ENCODE data around the gene IFI44.

Gene IFI44

GRCh38 chr1:78690516-78690915, 40.9 kb downstream of the IFI44 start:
- no peak for DNase-seq (ENCODE audit: extremely low spot score)
- POLR2A ChIA-PET = no interaction called here
- CTCF ChIA-PET = interaction anchor here (1.0 kb wide), 1 partner anchor 71 kb away, joined by 5 read pairs; the partner anchor contains the start of gene IFI44L
- TF ChIP-seq ELF4 (IDR thresholded peaks at IDR 0.05) (no peak), LEF1 (IDR thresholded peaks at IDR 0.05; ENCODE audit: borderline replicate concordance) (no peak), L3MBTL2 (conservative IDR thresholded peaks at IDR 0.05) (no peak), ZNF384 (IDR thresholded peaks at IDR 0.05) (no peak), SP1 (IDR thresholded peaks at IDR 0.05) (no peak)

GRCh38 chr1:78691995-78692747, 42.5 kb downstream of the IFI44 start:
- DNase-seq (ENCODE audit: extremely low spot score) = no peak
- ChIA-PET POLR2A (no interaction called here), CTCF (no interaction called here)
- TF ChIP-seq SP1 (IDR thresholded peaks at IDR 0.05) (no peak), FOXK2 (IDR thresholded peaks at IDR 0.05) (no peak), L3MBTL2 (conservative IDR thresholded peaks at IDR 0.05) (no peak), CTBP1 (IDR thresholded peaks at IDR 0.05; ENCODE audit: borderline replicate concordance) (no peak), ARNT (IDR thresholded peaks at IDR 0.05) (no peak), BHLHE40 (IDR thresholded peaks at IDR 0.05; ENCODE audit: borderline replicate concordance) (no peak), HDGF (IDR thresholded peaks at IDR 0.05; ENCODE audit: borderline replicate concordance) (no peak), NFRKB (IDR thresholded peaks at IDR 0.05) (no peak), TARDBP (IDR thresholded peaks at IDR 0.05) (no peak), ELF4 (IDR thresholded peaks at IDR 0.05) (no peak), LEF1 (IDR thresholded peaks at IDR 0.05; ENCODE audit: borderline replicate concordance) (no peak), FOXA1 (IDR thresholded peaks at IDR 0.05) (no peak), ZNF384 (IDR thresholded peaks at IDR 0.05) (no peak), SUZ12 (IDR thresholded peaks at IDR 0.05) (no peak)
- TF ChIP-seq, protein P1, sequence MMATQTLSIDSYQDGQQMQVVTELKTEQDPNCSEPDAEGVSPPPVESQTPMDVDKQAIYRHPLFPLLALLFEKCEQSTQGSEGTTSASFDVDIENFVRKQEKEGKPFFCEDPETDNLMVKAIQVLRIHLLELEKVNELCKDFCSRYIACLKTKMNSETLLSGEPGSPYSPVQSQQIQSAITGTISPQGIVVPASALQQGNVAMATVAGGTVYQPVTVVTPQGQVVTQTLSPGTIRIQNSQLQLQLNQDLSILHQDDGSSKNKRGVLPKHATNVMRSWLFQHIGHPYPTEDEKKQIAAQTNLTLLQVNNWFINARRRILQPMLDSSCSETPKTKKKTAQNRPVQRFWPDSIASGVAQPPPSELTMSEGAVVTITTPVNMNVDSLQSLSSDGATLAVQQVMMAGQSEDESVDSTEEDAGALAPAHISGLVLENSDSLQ (IDR thresholded peaks at IDR 0.05) = no peak

GRCh38 chr1:78699813-78700212, 50.2 kb downstream of the IFI44 start:
- ChIA-PET POLR2A (no interaction called here), CTCF (no interaction called here)
- TF ChIP-seq, protein P1 (IDR thresholded peaks at IDR 0.05) = no peak
- no peak for TF ChIP-seq TARDBP (IDR thresholded peaks at IDR 0.05)
- TF ChIP-seq SUZ12 (IDR thresholded peaks at IDR 0.05) = no peak
- no peak for TF ChIP-seq ZNF384 (IDR thresholded peaks at IDR 0.05)
- DNase-seq (ENCODE audit: extremely low spot score) = no peak

DNA sequence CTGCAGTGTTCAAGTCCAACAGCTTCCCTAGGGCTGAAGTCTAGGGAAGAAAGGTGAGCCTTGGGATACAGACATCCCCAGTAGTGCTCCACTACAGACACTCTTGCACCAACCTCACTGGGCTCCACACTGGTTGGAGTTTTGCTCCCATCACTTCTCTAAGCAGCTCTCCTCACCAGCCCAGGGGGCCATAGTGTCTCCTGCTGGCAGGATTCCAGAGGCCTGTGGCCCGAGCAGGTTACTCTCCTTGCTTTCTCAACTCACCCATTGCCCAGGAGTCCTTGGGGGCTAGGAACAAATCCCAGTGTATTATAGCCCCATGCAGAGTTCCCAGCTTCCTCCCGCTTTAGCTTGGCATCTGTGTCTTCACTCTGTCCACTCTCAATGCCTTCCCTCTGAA, 52.8 kb downstream of the IFI44 start:
- ChIA-PET CTCF (no interaction called here), POLR2A (no interaction called here)
- TF ChIP-seq HDGF (IDR thresholded peaks at IDR 0.05; ENCODE audit: borderline replicate concordance) (no peak), ARNT (IDR thresholded peaks at IDR 0.05) (no peak), SP1 (IDR thresholded peaks at IDR 0.05) (no peak), TARDBP (IDR thresholded peaks at IDR 0.05) (no peak), LEF1 (IDR thresholded peaks at IDR 0.05; ENCODE audit: borderline replicate concordance) (no peak), ELF4 (IDR thresholded peaks at IDR 0.05) (no peak), FOXM1 (IDR thresholded peaks at IDR 0.05; ENCODE audit: borderline replicate concordance) (no peak), BHLHE40 (IDR thresholded peaks at IDR 0.05; ENCODE audit: borderline replicate concordance) (no peak), SUZ12 (IDR thresholded peaks at IDR 0.05) (no peak), FOXK2 (IDR thresholded peaks at IDR 0.05) (no peak), CTBP1 (IDR thresholded peaks at IDR 0.05; ENCODE audit: borderline replicate concordance) (no peak), L3MBTL2 (conservative IDR thresholded peaks at IDR 0.05) (no peak), ZNF384 (IDR thresholded peaks at IDR 0.05) (no peak), FOXA1 (IDR thresholded peaks at IDR 0.05) (no peak), NFRKB (IDR thresholded peaks at IDR 0.05) (no peak)
- TF ChIP-seq, protein P1 (IDR thresholded peaks at IDR 0.05) = no peak
- DNase-seq (ENCODE audit: extremely low spot score) = no peak

DNA sequence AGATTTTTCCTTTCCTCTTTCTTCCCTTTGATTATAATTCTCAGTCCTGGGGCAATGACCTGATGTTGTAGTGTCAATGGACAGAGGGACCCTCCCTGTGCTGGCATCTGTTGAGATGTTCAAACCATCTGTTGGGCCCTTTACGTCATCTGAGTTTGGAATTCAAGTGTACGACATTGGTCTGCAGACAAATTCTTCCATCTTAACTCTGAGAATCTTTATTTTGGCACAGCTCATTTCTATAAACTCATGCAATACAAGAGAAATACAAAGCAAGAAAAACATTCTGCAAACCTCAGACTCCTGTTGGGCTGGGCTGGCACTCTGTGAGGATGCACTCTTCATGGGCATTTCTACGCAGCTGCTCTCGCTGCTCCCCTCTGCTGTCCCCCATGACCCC, 54.2 kb downstream of the IFI44 start:
- TF ChIP-seq FOXA1 (IDR thresholded peaks at IDR 0.05) = no peak
- no peak for TF ChIP-seq FOXK2 (IDR thresholded peaks at IDR 0.05)
- TF ChIP-seq NFRKB (IDR thresholded peaks at IDR 0.05) = no peak
- POLR2A ChIA-PET = no interaction called here
- DNase-seq (ENCODE audit: extremely low spot score) = no peak
- CTCF ChIA-PET = no interaction called here

GRCh38 chr1:78712467-78713051, 62.9 kb downstream of the IFI44 start:
- ChIA-PET CTCF (no interaction called here), POLR2A (no interaction called here)
- TF ChIP-seq FOXK2 (IDR thresholded peaks at IDR 0.05) (no peak), CTBP1 (IDR thresholded peaks at IDR 0.05; ENCODE audit: borderline replicate concordance) (no peak), L3MBTL2 (conservative IDR thresholded peaks at IDR 0.05) (no peak), ELF4 (IDR thresholded peaks at IDR 0.05) (no peak), LEF1 (IDR thresholded peaks at IDR 0.05; ENCODE audit: borderline replicate concordance) (no peak), FOXA1 (IDR thresholded peaks at IDR 0.05) (no peak), SP1 (IDR thresholded peaks at IDR 0.05) (no peak), ARNT (IDR thresholded peaks at IDR 0.05) (no peak), TARDBP (IDR thresholded peaks at IDR 0.05) (no peak)
- DNase-seq (ENCODE audit: extremely low spot score) = no peak

Data from HEK293T (cell line).